Hepatocyte (in vitro differentiated cells): ENCODE measurements around the gene RAB11B. TPM values are rescaled to one million over a fixed set of nuclear protein-coding genes. Genes with fewer than 3 reads are reported as not detected.
"Not testable (repeated sequence)": the region's sequence is repeated elsewhere in the genome, so short reads cannot be mapped to it uniquely, and the experiment has no call there.

Experiments
- DNase-seq: peaks from one replicate; pipeline ENCODE4 v3.0.0-alpha.2; 2016; ENCODE audit warnings: low spot score
- H2AFZ ChIP-seq: fragments of 200-600 bp; sonication (generic); 2 replicates; pipeline ENCODE4 v1.6.0; 2016; ENCODE audit warnings: antibody characterized with exemption, mild to moderate bottlenecking
- H3K27ac ChIP-seq: fragments of 200-600 bp; sonication (generic); 2 replicates; pipeline ENCODE4 v1.5.1; 2016; ENCODE audit warnings: mild to moderate bottlenecking
- H3K27me3 ChIP-seq: fragments of 200-600 bp; sonication (generic); 2 replicates; pipeline ENCODE4 v1.6.1; 2016
- H3K36me3 ChIP-seq: fragments of 200-600 bp; sonication (generic); replicated peaks from 2 replicates; pipeline ENCODE4 v1.5.1; 2016; ENCODE audit warnings: low read depth; ENCODE audit not compliant: insufficient read depth
- H3K4me1 ChIP-seq: fragments of 200-600 bp; sonication (generic); 2 replicates; pipeline ENCODE4 v1.5.1; 2016; ENCODE audit warnings: mild to moderate bottlenecking, moderate library complexity; ENCODE audit not compliant: insufficient read depth
- H3K4me2 ChIP-seq: fragments of 200-600 bp; sonication (generic); 2 replicates; pipeline ENCODE4 v1.6.0; 2016
- H3K4me3 ChIP-seq: fragments of 200-600 bp; sonication (generic); 2 replicates; pipeline ENCODE4 v1.5.1; 2016; ENCODE audit warnings: mild to moderate bottlenecking
- H3K79me2 ChIP-seq: fragments of 200-600 bp; sonication (generic); 2 replicates; pipeline ENCODE4 v1.6.0; 2017; ENCODE audit warnings: mild to moderate bottlenecking
- H3K9me2 ChIP-seq: fragments of 200-600 bp; sonication (generic); replicated peaks from 2 replicates; pipeline ENCODE4 v1.6.0; 2017; ENCODE audit warnings: mild to moderate bottlenecking; ENCODE audit not compliant: insufficient read depth
- H3K9me3 ChIP-seq: fragments of 200-600 bp; sonication (generic); 2 replicates; pipeline ENCODE4 v1.5.1; 2016; ENCODE audit warnings: low read depth, mild to moderate bottlenecking
- H4K20me1 ChIP-seq: fragments of 200-600 bp; sonication (generic); 2 replicates; pipeline ENCODE4 v1.6.0; 2016; ENCODE audit warnings: mild to moderate bottlenecking; ENCODE audit not compliant: insufficient read depth, poor library complexity, severe bottlenecking
- CTCF ChIP-seq: fragments of 200-600 bp; sonication (generic); IDR thresholded peaks from 2 replicates; pipeline ENCODE4 v1.5.1; 2016; ENCODE audit warnings: antibody characterized with exemption, mild to moderate bottlenecking; ENCODE audit not compliant: poor library complexity
- EZH2 ChIP-seq: fragments of 200-600 bp; sonication (generic); IDR thresholded peaks from 2 replicates; pipeline ENCODE4 v1.6.1; 2016; ENCODE audit warnings: antibody characterized with exemption, mild to moderate bottlenecking, borderline replicate concordance
- EZH2phosphoT487 ChIP-seq: fragments of 200-600 bp; sonication (generic); IDR thresholded peaks from one replicate; pipeline ENCODE4 v1.6.1; 2018; ENCODE audit warnings: antibody characterized with exemption, mild to moderate bottlenecking, low read depth, moderate library complexity; ENCODE audit not compliant: unreplicated experiment, severe bottlenecking
- WGBS: methylation state at CpG from one replicate; pipeline ENCODE4 v1.1.6; 2016; ENCODE audit warnings: low lambda C conversion rate; ENCODE audit errors: missing lambda C conversion rate; 5-methylcytosine and 5-hydroxymethylcytosine counted together
- polyA plus RNA-seq: library from polyadenylated mRNA; unstranded; fragments of >200 nt; fragmentation: Nextera tagmentation; extraction: Ambion mirVana; gene quantifications from 2 replicates; pipeline ENCODE4 v1.2.1, GENCODE V29; 2016
- total RNA-seq: library from RNA; depleted of rRNA; stranded (reverse); fragments of >200 nt; gene quantifications from 2 replicates; pipeline ENCODE4 v1.2.3, GENCODE V29; 2014

RAB11B gene
- total and polyA plus RNA-seq, 2 experiments from 2014 or later = 47.1 to 174 TPM

- WGBS = 49% methylated on average over 11 of the region's 11 CpGs
- Histone ChIP-seq H3K27me3 (peaks cover 17% of the 10 kb centered on the region), H3K27ac (no peak overlapping the region), H4K20me1 (no peaks in the 10 kb centered on the region), H3K4me3 (no peak overlapping the region), H3K4me1 (no peaks in the 10 kb centered on the region), H3K36me3 (no peaks in the 10 kb centered on the region), H3K9me2 (no peaks in the 10 kb centered on the region), H3K9me3 (no peaks in the 10 kb centered on the region), H3K79me2 (no peaks in the 10 kb centered on the region), H2AFZ (no peak overlapping the region), H3K4me2 (peak overlapping the region; percentile 74)
- no peak for DNase-seq
- TF ChIP-seq EZH2phosphoT487 (no peak), EZH2 (no peak), CTCF (no peak)
These were observed 46.7 kb upstream of the RAB11B start for GRCh38 chr19:8343483-8343844.

- 85% methylated on average over 8 of the region's 8 CpGs for WGBS
- H3K4me3 ChIP-seq, H3K27me3 ChIP-seq, H3K4me2 ChIP-seq, H3K79me2 ChIP-seq, H3K9me2 ChIP-seq, H3K9me3 ChIP-seq, H3K27ac ChIP-seq, H4K20me1 ChIP-seq, H2AFZ ChIP-seq, H3K36me3 ChIP-seq, DNase-seq, H3K4me1 ChIP-seq: not testable (repeated sequence)
These were observed 40.4 kb upstream of the RAB11B start for GRCh38 chr19:8349629-8350372.

- WGBS = 31% methylated on average over 9 of the region's 10 CpGs
- no peak overlapping the region for H3K4me3 ChIP-seq
- DNase-seq = no peak
These were observed 37.9 kb upstream of the RAB11B start for GRCh38 chr19:8352134-8352827.

GRCh38 chr19:8352845-8353244 is 37.3 kb upstream of the RAB11B start:
- H3K9me2 ChIP-seq, H3K4me3 ChIP-seq, H3K79me2 ChIP-seq, H3K36me3 ChIP-seq, H2AFZ ChIP-seq, H4K20me1 ChIP-seq, DNase-seq, H3K27me3 ChIP-seq, H3K27ac ChIP-seq, H3K9me3 ChIP-seq, H3K4me1 ChIP-seq: not testable (repeated sequence)
- 45% methylated on average over 5 of the region's 5 CpGs for WGBS
- peak overlapping the region; percentile 58 for H3K4me2 ChIP-seq

More at GRCh38 chr19:8352134-8352827, 37.9 kb upstream of the RAB11B start:
- Histone ChIP-seq H3K4me2 (peak overlapping the region; percentile 58), H3K27ac (no peak overlapping the region), H3K79me2 (no peaks in the 10 kb centered on the region), H3K36me3 (no peaks in the 10 kb centered on the region), H3K9me2 (no peaks in the 10 kb centered on the region), H3K4me1 (no peaks in the 10 kb centered on the region), H3K27me3 (peaks cover 4% of the 10 kb centered on the region), H4K20me1 (no peaks in the 10 kb centered on the region), H2AFZ (no peak overlapping the region), H3K9me3 (no peaks in the 10 kb centered on the region)
- TF ChIP-seq EZH2 (no peak), EZH2phosphoT487 (no peak), CTCF (no peak)
